Spleen (tissue), 11 donors: ENCODE measurements around the gene TBC1D10B. TPM values are rescaled to one million over a fixed set of nuclear protein-coding genes. Genes with fewer than 3 reads are reported as not detected.

ENCODE experiments used
- DNase-seq: peaks from one replicate; pipeline ENCODE4 v3.0.0-alpha.2; 2020
- H3K27ac ChIP-seq, 8 donors: fragments of 200-600 bp; sonication (generic) in 7 of 8; 1 replicate in 4 of 8; 2 replicates in 4 of 8; pipeline versions ENCODE4 v1.5.0 to v1.8.0; 2016 to 2021; ENCODE audit warnings: inconsistent platforms in 4 of 8, mild to moderate bottlenecking in 4 of 8, moderate library complexity in 1 of 8
- H3K27me3 ChIP-seq, 7 donors: fragments of 200-600 bp; sonication (generic) in 6 of 7; replicated peaks in 1 of 7; 1 replicate in 4 of 7; 2 replicates in 3 of 7; pipeline versions ENCODE4 v1.5.0 to v1.8.0; 2016 to 2021; ENCODE audit warnings: inconsistent platforms in 3 of 7, mild to moderate bottlenecking in 1 of 7
- H3K36me3 ChIP-seq, 6 donors: fragments of 200-600 bp; sonication (generic) in 5 of 6; 1 replicate in 4 of 6; 2 replicates in 2 of 6; pipeline versions ENCODE4 v1.5.0 to v1.8.0; 2016 to 2021; ENCODE audit warnings: inconsistent platforms in 2 of 6
- H3K4me1 ChIP-seq, 6 donors: fragments of 200-600 bp; sonication (generic) in 5 of 6; 1 replicate in 3 of 6; 2 replicates in 3 of 6; pipeline versions ENCODE4 v1.5.0 to v1.8.0; 2016 to 2021; ENCODE audit warnings: inconsistent platforms in 3 of 6
- H3K4me3 ChIP-seq, 8 donors: fragments of 200-600 bp; sonication (generic) in 7 of 8; 1 replicate in 4 of 8; 2 replicates in 4 of 8; pipeline versions ENCODE4 v1.5.0 to v1.8.0; 2016 to 2021; ENCODE audit warnings: inconsistent platforms in 4 of 8, mild to moderate bottlenecking in 4 of 8, moderate library complexity in 2 of 8
- H3K9me3 ChIP-seq, 8 donors: fragments of 200-600 bp; sonication (generic) in 7 of 8; 1 replicate in 4 of 8; 2 replicates in 4 of 8; pipeline versions ENCODE4 v1.5.0 to v1.8.0; 2016 to 2021; ENCODE audit warnings: inconsistent platforms in 4 of 8
- POLR2A ChIP-seq, 3 donors: fragments of 450-650 bp; IDR thresholded peaks; one replicate each; pipeline ENCODE4 v1.5.1; 2017; ENCODE audit warnings: antibody characterized with exemption in 3 of 3, mild to moderate bottlenecking in 1 of 3
- POLR2AphosphoS5 ChIP-seq, 3 donors: sonication (generic); formaldehyde crosslinking; IDR thresholded peaks; one replicate each; pipeline ENCODE4 v1.5.1; 2017; ENCODE audit warnings: antibody characterized with exemption in 3 of 3
- WGBS, 5 donors: extraction: QIAGEN DNeasy Blood & Tissue Kit in 3 of 5; methylation state at CpG; one replicate each; pipeline versions ENCODE4 v1.1.5 to v1.1.7; 2013 to 2018; 5-methylcytosine and 5-hydroxymethylcytosine counted together
- intact Hi-C: fragments of 100-400 bp; cut with DNase I; formaldehyde crosslinking; loops from one replicate; pipeline ENCODE4 v1.15.0; 2023; ENCODE audit warnings: low total_unique reads
- polyA plus RNA-seq, 3 donors: library from polyadenylated mRNA; stranded (reverse); fragments of 200-250 nt; gene quantifications; one replicate each; pipeline ENCODE4 v1.2.1, GENCODE V29; 2013
- total RNA-seq, 7 donors: library from RNA; depleted of rRNA in 3 of 7; stranded (reverse); fragments of >200 nt in 3 of 7; fragmentation: NEBNext Ultra II Directional in 4 of 7; extraction: Animal tissue kit (Norgen Biotek cat#: 25700) in 4 of 7; gene quantifications; one replicate each; pipeline versions ENCODE4 v1.1.0 to v1.2.1, GENCODE V29; 2016 to 2021
- TF ChIP-seq, protein P1 (sequence below), 11 experiments: fragments of 200-600 bp in 7 of 11; fragments of 450-650 bp in 4 of 11; sonication (generic) in 4 of 11; IDR thresholded peaks in 8 of 11; conservative IDR thresholded peaks in 3 of 11; 1 replicate in 7 of 11; 2 replicates in 4 of 11; pipeline versions ENCODE4 v1.4.0 to v1.8.0; 2016 to 2021; ENCODE audit warnings: antibody characterized with exemption in 11 of 11, inconsistent platforms in 4 of 11, mild to moderate bottlenecking in 1 of 11
- donor health status: healthy with polysubstance abuse.
- donor health status: DM: no; HTN: no; CAD: no; lungs with moderate emphysema.
- donor health status: DM: no; HTN: no; CAD: no.
- donor health status: Bipolar disorder and iron deficiency.
- donor health status: healthy.
- donor health status: DM: no; HTN: no; CAD: no.
- donor health status: DM: yes; HTN: yes; CAD: no.

Gene TBC1D10B
- total and polyA plus RNA-seq, 10 donors: 17.3 to 50.4 (median 40.3) TPM

- no peaks in the 10 kb centered on the region for H3K27me3 ChIP-seq
- peak; percentile 49 for DNase-seq
- peaks cover 0 to 62% (median 36%) of the 10 kb centered on the region in 6 donors for H3K36me3 ChIP-seq
- H3K4me1 ChIP-seq: peaks cover 22 to 76% (median 61%) of the 10 kb centered on the region in 6 donors
- H3K27ac ChIP-seq: peak overlapping the region in 5 of 8 donors; percentile 2 to 98 (median 28)
- TF ChIP-seq POLR2A (IDR thresholded peaks at IDR 0.05): no peak
- peak in 2 of 3 donors; percentile 38 to 56 for TF ChIP-seq POLR2AphosphoS5 (IDR thresholded peaks at IDR 0.05)
- intact Hi-C loops: loop anchor here (5.0 kb wide), 1 partner anchor 50 kb away; no protein-coding TSS in a partner anchor
- WGBS, 5 donors: 76 to 94% (median 85%) methylated on average over 10 to 11 of the region's 11 CpGs
- no peaks in the 10 kb centered on the region for H3K9me3 ChIP-seq
- no peak overlapping the region for H3K4me3 ChIP-seq
Observed at GRCh38 chr16:30351586-30352419, 18.5 kb downstream of the TBC1D10B start.

- no peaks in the 10 kb centered on the region for H3K9me3 ChIP-seq
- no peak overlapping the region for H3K4me3 ChIP-seq
- H3K4me1 ChIP-seq: peaks cover 16 to 69% (median 53%) of the 10 kb centered on the region in 6 donors
- TF ChIP-seq, protein P1, sequence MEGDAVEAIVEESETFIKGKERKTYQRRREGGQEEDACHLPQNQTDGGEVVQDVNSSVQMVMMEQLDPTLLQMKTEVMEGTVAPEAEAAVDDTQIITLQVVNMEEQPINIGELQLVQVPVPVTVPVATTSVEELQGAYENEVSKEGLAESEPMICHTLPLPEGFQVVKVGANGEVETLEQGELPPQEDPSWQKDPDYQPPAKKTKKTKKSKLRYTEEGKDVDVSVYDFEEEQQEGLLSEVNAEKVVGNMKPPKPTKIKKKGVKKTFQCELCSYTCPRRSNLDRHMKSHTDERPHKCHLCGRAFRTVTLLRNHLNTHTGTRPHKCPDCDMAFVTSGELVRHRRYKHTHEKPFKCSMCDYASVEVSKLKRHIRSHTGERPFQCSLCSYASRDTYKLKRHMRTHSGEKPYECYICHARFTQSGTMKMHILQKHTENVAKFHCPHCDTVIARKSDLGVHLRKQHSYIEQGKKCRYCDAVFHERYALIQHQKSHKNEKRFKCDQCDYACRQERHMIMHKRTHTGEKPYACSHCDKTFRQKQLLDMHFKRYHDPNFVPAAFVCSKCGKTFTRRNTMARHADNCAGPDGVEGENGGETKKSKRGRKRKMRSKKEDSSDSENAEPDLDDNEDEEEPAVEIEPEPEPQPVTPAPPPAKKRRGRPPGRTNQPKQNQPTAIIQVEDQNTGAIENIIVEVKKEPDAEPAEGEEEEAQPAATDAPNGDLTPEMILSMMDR (IDR thresholded peaks at IDR 0.05 in 8 of 11, conservative IDR thresholded peaks at IDR 0.05 in 3 of 11): no peak
- TF ChIP-seq POLR2A (IDR thresholded peaks at IDR 0.05) (no peak), POLR2AphosphoS5 (IDR thresholded peaks at IDR 0.05) (peak in 1 of 3 donors; percentile 34)
- H3K36me3 ChIP-seq: peaks cover 0 to 57% (median 36%) of the 10 kb centered on the region in 6 donors
- peak; percentile 63 for DNase-seq
- no peaks in the 10 kb centered on the region for H3K27me3 ChIP-seq
- H3K27ac ChIP-seq: peak overlapping the region in 5 of 8 donors; percentile 22 to 93 (median 52)
- intact Hi-C loops: loop anchor here (5.0 kb wide), 1 partner anchor 51 kb away; no protein-coding TSS in a partner anchor
- 85 to 92% (median 87%) methylated on average over 15 of the region's 15 CpGs for WGBS, 5 donors
Observed at GRCh38 chr16:30351001-30351441, 19.3 kb downstream of the TBC1D10B start.

GRCh38 chr16:30350134-30350871 lies 20.0 kb downstream of the TBC1D10B start:
- TF ChIP-seq POLR2A (IDR thresholded peaks at IDR 0.05) (no peak), POLR2AphosphoS5 (IDR thresholded peaks at IDR 0.05) (peak in 1 of 3 donors; percentile 35)
- H3K27ac ChIP-seq: peak overlapping the region in 6 of 8 donors; percentile 1 to 93 (median 47)
- intact Hi-C loops: loop anchor here (5.0 kb wide), 1 partner anchor 52 kb away; no protein-coding TSS in a partner anchor
- H3K9me3 ChIP-seq: no peaks in the 10 kb centered on the region
- no peaks in the 10 kb centered on the region for H3K27me3 ChIP-seq
- peak; percentile 6 for DNase-seq
- H3K36me3 ChIP-seq: peaks cover 0 to 57% (median 36%) of the 10 kb centered on the region in 6 donors
- peaks cover 12 to 62% (median 47%) of the 10 kb centered on the region in 6 donors for H3K4me1 ChIP-seq
- H3K4me3 ChIP-seq: no peak overlapping the region
- WGBS, 5 donors: 50 to 68% (median 57%) methylated on average over 3 of the region's 3 CpGs

GRCh38 chr16:30349675-30350074 lies 20.6 kb downstream of the TBC1D10B start:
- WGBS, 5 donors: 35 to 67% (median 63%) methylated on average over 3 of the region's 3 CpGs
- Histone ChIP-seq H3K4me1 (peaks cover 12 to 61% (median 46%) of the 10 kb centered on the region in 6 donors), H3K36me3 (peaks cover 0 to 57% (median 36%) of the 10 kb centered on the region in 6 donors), H3K4me3 (no peak overlapping the region), H3K27me3 (no peaks in the 10 kb centered on the region), H3K27ac (peak overlapping the region in 6 of 8 donors; percentile 1 to 93 (median 47)), H3K9me3 (no peaks in the 10 kb centered on the region)
- DNase-seq: peak; percentile 30
- intact Hi-C loops: loop anchor here (5.0 kb wide), 1 partner anchor 53 kb away; no protein-coding TSS in a partner anchor
- TF ChIP-seq, protein P1 (IDR thresholded peaks at IDR 0.05 in 8 of 11, conservative IDR thresholded peaks at IDR 0.05 in 3 of 11): no peak
- no peak for TF ChIP-seq POLR2AphosphoS5 (IDR thresholded peaks at IDR 0.05)
- TF ChIP-seq POLR2A (IDR thresholded peaks at IDR 0.05): no peak
